Thyroid gland (tissue), 4 donors: ENCODE measurements around the gene WDR54. TPM values are rescaled to one million over a fixed set of nuclear protein-coding genes. Genes with fewer than 3 reads are reported as not detected.

ENCODE experiments used
- DNase-seq, 2 donors: peaks; one replicate each; pipeline ENCODE4 v3.0.0-alpha.2; 2019
- H3K27ac ChIP-seq, 3 donors: fragments of 200-600 bp; sonication (generic); 1 replicate in 2 of 3; 2 replicates in 1 of 3; pipeline ENCODE4 v1.5.1; 2016 to 2019; ENCODE audit warnings: mild to moderate bottlenecking in 1 of 3, moderate library complexity in 1 of 3
- H3K27me3 ChIP-seq: fragments of 200-600 bp; sonication (generic); one replicate; pipeline ENCODE4 v1.5.1; 2019
- H3K36me3 ChIP-seq, 2 donors: fragments of 200-600 bp; sonication (generic); one replicate each; pipeline ENCODE4 v1.5.1; 2016 to 2019
- H3K4me1 ChIP-seq, 2 donors: fragments of 200-600 bp; sonication (generic); one replicate each; pipeline ENCODE4 v1.5.1; 2017 to 2019
- H3K4me3 ChIP-seq, 3 donors: fragments of 200-600 bp; sonication (generic); replicated peaks in 1 of 3; 1 replicate in 2 of 3; 2 replicates in 1 of 3; pipeline ENCODE4 v1.5.1; 2016; ENCODE audit warnings: mild to moderate bottlenecking in 1 of 3
- H3K9me3 ChIP-seq: fragments of 200-600 bp; sonication (generic); one replicate; pipeline ENCODE4 v1.5.1; 2017
- CTCF ChIP-seq, 6 experiments: fragments of 200-600 bp in 3 of 6; fragments of 450-650 bp in 3 of 6; sonication (generic) in 3 of 6; IDR thresholded peaks; one replicate each; pipeline ENCODE4 v1.5.1; 2016 to 2019; ENCODE audit warnings: antibody characterized with exemption in 6 of 6, mild to moderate bottlenecking in 2 of 6, inconsistent platforms in 1 of 6, moderate library complexity in 1 of 6
- POLR2A ChIP-seq, 2 donors: fragments of 450-650 bp; IDR thresholded peaks; one replicate each; pipeline ENCODE4 v1.6.1; 2017; ENCODE audit warnings: antibody characterized with exemption in 2 of 2, mild to moderate bottlenecking in 2 of 2, moderate library complexity in 1 of 2
- WGBS, 2 donors: methylation state at CpG; one replicate each; pipeline ENCODE4 v1.1.5; 2017; 5-methylcytosine and 5-hydroxymethylcytosine counted together
- intact Hi-C: fragments of 100-400 bp; cut with DNase I; formaldehyde crosslinking; loops from one replicate; pipeline ENCODE4 v1.15.1; 2023
- total RNA-seq, 4 donors: library from RNA; depleted of rRNA; stranded (reverse); fragments of >200 nt; gene quantifications; one replicate each; pipeline ENCODE4 v1.2.3, GENCODE V29; 2016

The WDR54 gene
- total RNA-seq, 4 donors from 2014 or later, result 6.5 to 19.3 (median 13.6) TPM

- TF ChIP-seq POLR2A (IDR thresholded peaks at IDR 0.05) (no peak), CTCF (IDR thresholded peaks at IDR 0.05) (no peak)
- DNase-seq, result no peak
- 91 to 96% methylated on average over 4 to 6 of the region's 6 CpGs for WGBS, 2 donors
- Histone ChIP-seq H3K4me1 (peaks cover 5 to 16% of the 10 kb centered on the region in 2 donors), H3K9me3 (no peaks in the 10 kb centered on the region), H3K27me3 (no peaks in the 10 kb centered on the region), H3K4me3 (no peak overlapping the region), H3K36me3 (peaks cover 14 to 16% of the 10 kb centered on the region in 2 donors), H3K27ac (no peak overlapping the region)
- intact Hi-C loops, result no loop called here
Observed at GRCh38 chr2:74474481-74474880, 53.0 kb downstream of the WDR54 start.

GRCh38 chr2:74474899-74475298 lies 53.4 kb downstream of the WDR54 start:
- H3K27me3 ChIP-seq, result no peaks in the 10 kb centered on the region
- intact Hi-C loops, result no loop called here
- TF ChIP-seq CTCF (IDR thresholded peaks at IDR 0.05) (no peak), POLR2A (IDR thresholded peaks at IDR 0.05) (no peak)
- 90 to 91% methylated on average over 5 of the region's 5 CpGs for WGBS, 2 donors
- H3K27ac ChIP-seq, result no peak overlapping the region
- H3K4me3 ChIP-seq, result no peak overlapping the region
- no peaks in the 10 kb centered on the region for H3K9me3 ChIP-seq
- H3K36me3 ChIP-seq, result peaks cover 14 to 16% of the 10 kb centered on the region in 2 donors
- no peak for DNase-seq
- peaks cover 5 to 16% of the 10 kb centered on the region in 2 donors for H3K4me1 ChIP-seq

Other genes starting within 250 kb of the WDR54 start
- 100 to 1,000 TPM in 3 of 4 donors, 10 to 100 TPM in 1; 92.4 to 117 (median 106) TPM for gene MOB1A, start 242.9 kb upstream of the WDR54 start, total RNA-seq
- 10 to 100 TPM in 3 of 4 donors, 1 to 10 TPM in 1; 9.0 to 34.8 (median 20.9) TPM for gene MTHFD2, start 223.1 kb upstream of the WDR54 start, total RNA-seq
- gene SLC4A5, start 78.3 kb upstream of the WDR54 start, total RNA-seq, result 10 to 100 TPM; 18.3 to 94.5 (median 59.8) TPM
- 100 to 1,000 TPM in 3 of 4 donors, 10 to 100 TPM in 1; 82.6 to 124 (median 108) TPM for gene DCTN1, start 41.4 kb upstream of the WDR54 start, total RNA-seq
- gene C2orf81, start 111 bp upstream of the WDR54 start, total RNA-seq, result 1 to 10 TPM; 2.3 to 3.4 (median 3.1) TPM
- gene RTKN, start 20.2 kb downstream of the WDR54 start, total RNA-seq, result 10 to 100 TPM; 24.5 to 41.9 (median 35.6) TPM
- 10 to 100 TPM; 19.9 to 74.4 (median 46.1) TPM for gene INO80B, start 33.4 kb downstream of the WDR54 start, total RNA-seq
- 100 to 1,000 TPM in 2 of 4 donors, 10 to 100 TPM in 2; 60.7 to 119 (median 102) TPM for gene WBP1, start 36.7 kb downstream of the WDR54 start, total RNA-seq
- 10 to 100 TPM; 40.9 to 57.6 (median 51.3) TPM for gene MOGS, start 43.7 kb downstream of the WDR54 start, total RNA-seq
- 10 to 100 TPM; 15.0 to 49.4 (median 40.9) TPM for gene MRPL53, start 51.0 kb downstream of the WDR54 start, total RNA-seq
- gene CCDC142, start 61.3 kb downstream of the WDR54 start, total RNA-seq, result 10 to 100 TPM; 13.6 to 58.7 (median 31.3) TPM
- gene TTC31, start 61.4 kb downstream of the WDR54 start, total RNA-seq, result 10 to 100 TPM; 18.9 to 38.0 (median 22.4) TPM
- gene LBX2, start 77.9 kb downstream of the WDR54 start, total RNA-seq, result 1 to 10 TPM in 2 of 4 donors, under 1 TPM in 1, not detected in 1; 0.50 to 2.6 (median 1.9) TPM
- gene PCGF1, start 86.0 kb downstream of the WDR54 start, total RNA-seq, result 10 to 100 TPM; 11.0 to 25.9 (median 17.1) TPM
- gene TLX2, start 92.7 kb downstream of the WDR54 start, total RNA-seq, result not detected
- gene DQX1, start 104.5 kb downstream of the WDR54 start, total RNA-seq, result not detected
- 100 to 1,000 TPM in 3 of 4 donors, 10 to 100 TPM in 1; 93.7 to 168 (median 112) TPM for gene AUP1, start 108.0 kb downstream of the WDR54 start, total RNA-seq
- 10 to 100 TPM; 27.3 to 45.9 (median 37.5) TPM for gene HTRA2, start 108.2 kb downstream of the WDR54 start, total RNA-seq
- 1 to 10 TPM in 3 of 4 donors, under 1 TPM in 1; 0.98 to 5.6 (median 2.2) TPM for gene LOXL3, start 132.2 kb downstream of the WDR54 start, total RNA-seq
- gene DOK1, start 133.0 kb downstream of the WDR54 start, total RNA-seq, result 10 to 100 TPM; 14.4 to 19.4 (median 18.4) TPM
- 1 to 10 TPM in 3 of 4 donors, under 1 TPM in 1; 0.81 to 2.6 (median 1.8) TPM for gene M1AP, start 226.6 kb downstream of the WDR54 start, total RNA-seq
- gene SEMA4F, start 232.5 kb downstream of the WDR54 start, total RNA-seq, result 1 to 10 TPM; 4.3 to 7.2 (median 6.1) TPM